ENCODE measurements around the gene MAPRE2. TPM values are rescaled to one million over a fixed set of nuclear protein-coding genes. Genes with fewer than 3 reads are reported as not detected.

MAPRE2 gene
- total RNA-seq, 1 donor from 2014 or later, result 73.0 TPM

- Mint-ChIP-seq H3K9me3 (ENCODE audit: unreplicated experiment) (no peaks in the 10 kb centered on the region), H3K4me3 (ENCODE audit: unreplicated experiment) (peak overlapping the region; percentile 50), H3K27me3 (ENCODE audit: unreplicated experiment) (no peaks in the 10 kb centered on the region), H3K4me1 (ENCODE audit: unreplicated experiment) (peaks cover 3% of the 10 kb centered on the region), H3K27ac (ENCODE audit: unreplicated experiment) (peak overlapping the region; percentile 39), H3K36me3 (ENCODE audit: low read depth, unreplicated experiment) (peaks cover 62% of the 10 kb centered on the region)
- no peak for TF ChIP-seq CTCF (IDR thresholded peaks at IDR 0.05; ENCODE audit: unreplicated experiment)
- DNase-seq (ENCODE audit: low spot score), result no peak
These were observed 91.0 kb downstream of the MAPRE2 start for GRCh38 chr18:35132021-35132902.

- TF ChIP-seq CTCF (IDR thresholded peaks at IDR 0.05; ENCODE audit: unreplicated experiment), result no peak
- Mint-ChIP-seq H3K4me3 (ENCODE audit: unreplicated experiment) (no peak overlapping the region), H3K4me1 (ENCODE audit: unreplicated experiment) (peaks cover 6% of the 10 kb centered on the region), H3K9me3 (ENCODE audit: unreplicated experiment) (no peaks in the 10 kb centered on the region), H3K27ac (ENCODE audit: unreplicated experiment) (no peak overlapping the region), H3K27me3 (ENCODE audit: unreplicated experiment) (peaks cover 4% of the 10 kb centered on the region), H3K36me3 (ENCODE audit: low read depth, unreplicated experiment) (peaks cover 64% of the 10 kb centered on the region)
- no peak for DNase-seq (ENCODE audit: low spot score)
These were observed 93.0 kb downstream of the MAPRE2 start for GRCh38 chr18:35134190-35134730.

- TF ChIP-seq CTCF (IDR thresholded peaks at IDR 0.05; ENCODE audit: unreplicated experiment), result no peak
- Mint-ChIP-seq H3K27me3 (ENCODE audit: unreplicated experiment) (peaks cover 4% of the 10 kb centered on the region), H3K4me1 (ENCODE audit: unreplicated experiment) (peaks cover 6% of the 10 kb centered on the region), H3K27ac (ENCODE audit: unreplicated experiment) (no peak overlapping the region), H3K4me3 (ENCODE audit: unreplicated experiment) (no peak overlapping the region), H3K36me3 (ENCODE audit: low read depth, unreplicated experiment) (peaks cover 59% of the 10 kb centered on the region), H3K9me3 (ENCODE audit: unreplicated experiment) (no peaks in the 10 kb centered on the region)
- no peak for DNase-seq (ENCODE audit: low spot score)
These were observed 93.7 kb downstream of the MAPRE2 start for GRCh38 chr18:35134791-35135531.

- H3K9me3 Mint-ChIP-seq (ENCODE audit: unreplicated experiment), result no peaks in the 10 kb centered on the region
- H3K36me3 Mint-ChIP-seq (ENCODE audit: low read depth, unreplicated experiment), result peaks cover 66% of the 10 kb centered on the region
- no peak for TF ChIP-seq CTCF (IDR thresholded peaks at IDR 0.05; ENCODE audit: unreplicated experiment)
- H3K27me3 Mint-ChIP-seq (ENCODE audit: unreplicated experiment), result peaks cover 4% of the 10 kb centered on the region
- no peak overlapping the region for H3K27ac Mint-ChIP-seq (ENCODE audit: unreplicated experiment)
- DNase-seq (ENCODE audit: low spot score), result no peak
- H3K4me1 Mint-ChIP-seq (ENCODE audit: unreplicated experiment), result peaks cover 6% of the 10 kb centered on the region
- no peak overlapping the region for H3K4me3 Mint-ChIP-seq (ENCODE audit: unreplicated experiment)
These were observed 95.0 kb downstream of the MAPRE2 start for GRCh38 chr18:35136248-35136647.
